GM10266 (cell line): Measurements from ENCODE around the gene AARS2.

ENCODE experiments used
- DNase-seq: peaks from one replicate; pipeline ENCODE4 v3.0.0; 2012; ENCODE audit errors: extremely low spot score
- CTCF ChIP-seq: IDR thresholded peaks from 2 replicates; pipeline ENCODE4 v1.5.1; 2012; ENCODE audit warnings: mild to moderate bottlenecking, low read depth; ENCODE audit not compliant: control insufficient read depth, insufficient read depth; ENCODE audit errors: missing control alignments

AARS2 gene

GRCh38 chr6:44255105-44255808, 57.9 kb downstream of the AARS2 start:
- no peak for TF ChIP-seq CTCF
- no peak for DNase-seq

- DNase-seq, result no peak
- no peak for TF ChIP-seq CTCF
Observed at GRCh38 chr6:44254191-44255104, 58.7 kb downstream of the AARS2 start.

GRCh38 chr6:44253307-44254101, 59.6 kb downstream of the AARS2 start:
- no peak for DNase-seq
- peak; percentile 64 for TF ChIP-seq CTCF

- DNase-seq, result no peak
- no peak for TF ChIP-seq CTCF
Observed at GRCh38 chr6:44251576-44252524, 61.3 kb downstream of the AARS2 start.

- DNase-seq, result no peak
- TF ChIP-seq CTCF, result no peak
Observed at GRCh38 chr6:44250718-44251123, 62.4 kb downstream of the AARS2 start.

GRCh38 chr6:44250067-44250717, 63.0 kb downstream of the AARS2 start:
- no peak for TF ChIP-seq CTCF

More at GRCh38 chr6:44250067-44250717, 63.0 kb downstream of the AARS2 start:
- no peak for DNase-seq
